ENCODE data around the gene COPS6. TPM values are rescaled to one million over a fixed set of nuclear protein-coding genes. Genes with fewer than 3 reads are reported as not detected.

The COPS6 gene
- total RNA-seq, 2 experiments from 2014 or later = 79.0 to 83.9 TPM

- Mint-ChIP-seq H3K36me3 (ENCODE audit: low read depth) (peaks cover 47% of the 10 kb centered on the region), H3K27me3 (no peaks in the 10 kb centered on the region)
These were observed 7.7 kb upstream of the COPS6 start for GRCh38 chr7:100080907-100081534.

GRCh38 chr7:100081535-100082102 is 7.2 kb upstream of the COPS6 start, which contains the start of gene ZNF3:
TSS of gene ZNF3 (minus strand) at chr7:100081723. CDS start at chr7:100077357, 4,366 bp downstream.
- peak within 1 kb of the TSS; percentile 75 to 80 for H3K27ac ChIP-seq (ENCODE audit: low read depth in 1 of 2, low read length in 2 of 2)
- intact Hi-C loops (cut with DNase I, micrococcal nuclease) = loop anchor here (1.0 to 10.0 kb wide), 14 partner anchors 17 to 937 kb away; partner anchors contain the start of genes ZKSCAN1 (in 2 of the 2), ZSCAN21 (in 2 of the 2), AP4M1 (in 1 of the 2) and CNPY4 (in 1 of the 2)
- ATAC-seq (ENCODE audit: poor library complexity) (peak; percentile 85), DNase-seq (peak; percentile 92 to 99 (median 96))
- peaks cover 24% of the 10 kb centered on the region for H3K36me3 ChIP-seq (ENCODE audit: insufficient read depth, low read length)
- peaks cover 41% of the 10 kb centered on the region for H3K36me3 Mint-ChIP-seq (ENCODE audit: low read depth)
- ChIA-PET CTCF (interaction anchor here (0.8 to 3.1 kb wide), 6 partner anchors 8 to 136 kb away, joined by 3 to 14 read pairs (median 4); partner anchors contain the start of genes AP4M1, MCM7 and ZKSCAN1), POLR2A (interaction anchor here (1.0 to 2.5 kb wide), 7 partner anchors 10 to 162 kb away, joined by 3 to 9 read pairs (median 5); partner anchors contain the start of genes MBLAC1, MCM7, TRIM4 and ZSCAN21)
- peak within 1 kb of the TSS; percentile 83 for H3K27ac Mint-ChIP-seq
- no peaks in the 10 kb centered on the region for H3K27me3 ChIP-seq (ENCODE audit: control insufficient read depth in 1 of 2, insufficient read depth in 2 of 2, low read length in 2 of 2)
- H3K9me3 ChIP-seq (ENCODE audit: control insufficient read depth in 1 of 2, insufficient read depth in 1 of 2, low read length in 2 of 2) = no peaks in the 10 kb centered on the region
- H3K4me3 Mint-ChIP-seq = peak within 1 kb of the TSS; percentile 90
- H3K27me3 Mint-ChIP-seq = no peaks in the 10 kb centered on the region
- peaks cover 39% of the 10 kb centered on the region for H3K4me1 Mint-ChIP-seq (ENCODE audit: low read depth)
- no peaks in the 10 kb centered on the region for H3K9me3 Mint-ChIP-seq
- H3K4me3 ChIP-seq (ENCODE audit: low read length) = peak within 1 kb of the TSS; percentile 84
- H3K4me1 ChIP-seq (ENCODE audit: insufficient read depth, low read length) = peaks cover 36% of the 10 kb centered on the region
- peak; percentile 96 for TF ChIP-seq CTCF (IDR thresholded peaks at IDR 0.05)

More at GRCh38 chr7:100080907-100081534, 7.7 kb upstream of the COPS6 start:
- DNase-seq = no peak
- Histone ChIP-seq H3K27me3 (ENCODE audit: control insufficient read depth in 1 of 2, insufficient read depth in 2 of 2, low read length in 2 of 2) (no peaks in the 10 kb centered on the region), H3K4me1 (ENCODE audit: insufficient read depth, low read length) (peaks cover 36% of the 10 kb centered on the region), H3K9me3 (ENCODE audit: control insufficient read depth in 1 of 2, insufficient read depth in 1 of 2, low read length in 2 of 2) (no peaks in the 10 kb centered on the region), H3K27ac (ENCODE audit: low read depth in 1 of 2, low read length in 2 of 2) (peak overlapping the region; percentile 75 to 80), H3K36me3 (ENCODE audit: insufficient read depth, low read length) (peaks cover 29% of the 10 kb centered on the region), H3K4me3 (ENCODE audit: low read length) (peak overlapping the region; percentile 84)
- Mint-ChIP-seq H3K27ac (peak overlapping the region; percentile 83), H3K9me3 (no peaks in the 10 kb centered on the region), H3K4me3 (peak overlapping the region; percentile 87), H3K4me1 (ENCODE audit: low read depth) (peaks cover 39% of the 10 kb centered on the region)
- POLR2A ChIA-PET = interaction anchor here (1.2 to 2.5 kb wide), 4 partner anchors 9 to 161 kb away, joined by 3 to 6 read pairs (median 5); partner anchors contain the start of genes MCM7, TRIM4 and ZSCAN21
- TF ChIP-seq CTCF (IDR thresholded peaks at IDR 0.05) = no peak
- peak; percentile 7 for ATAC-seq (ENCODE audit: poor library complexity)
- intact Hi-C loops (cut with DNase I, micrococcal nuclease) = loop anchor here (1.0 to 10.0 kb wide), 13 partner anchors 20 to 936 kb away; partner anchors contain the start of genes ZKSCAN1 (in 2 of the 2), ZSCAN21 (in 2 of the 2), AP4M1 (in 1 of the 2) and CNPY4 (in 1 of the 2)
- CTCF ChIA-PET = interaction anchor here (0.8 to 1.5 kb wide), 3 partner anchors 9 to 137 kb away, joined by 3 to 4 read pairs (median 3); partner anchors contain the start of gene ZKSCAN1

- no peaks in the 10 kb centered on the region for H3K9me3 ChIP-seq (ENCODE audit: control insufficient read depth in 1 of 2, insufficient read depth in 1 of 2, low read length in 2 of 2)
- ChIA-PET POLR2A (interaction anchor here (1.0 to 2.5 kb wide), 7 partner anchors 18 to 85 kb away, joined by 3 to 9 read pairs (median 6); partner anchors contain the start of genes LAMTOR4, MBLAC1, MCM7 and ZSCAN21), CTCF (interaction anchor here (0.8 to 3.1 kb wide), 3 partner anchors 18 to 50 kb away, joined by 3 to 14 read pairs (median 5); partner anchors contain the start of genes AP4M1 and MCM7)
- no peak overlapping the region for H3K27ac ChIP-seq (ENCODE audit: low read depth in 1 of 2, low read length in 2 of 2)
- no peaks in the 10 kb centered on the region for H3K27me3 ChIP-seq (ENCODE audit: control insufficient read depth in 1 of 2, insufficient read depth in 2 of 2, low read length in 2 of 2)
- no peak overlapping the region for H3K4me3 ChIP-seq (ENCODE audit: low read length)
- peaks cover 39% of the 10 kb centered on the region for H3K4me1 ChIP-seq (ENCODE audit: insufficient read depth, low read length)
- peaks cover 14% of the 10 kb centered on the region for H3K36me3 ChIP-seq (ENCODE audit: insufficient read depth, low read length)
- Mint-ChIP-seq H3K27ac (peak overlapping the region; percentile 83), H3K4me3 (peak overlapping the region; percentile 87), H3K9me3 (no peaks in the 10 kb centered on the region), H3K27me3 (no peaks in the 10 kb centered on the region), H3K36me3 (ENCODE audit: low read depth) (peaks cover 33% of the 10 kb centered on the region), H3K4me1 (ENCODE audit: low read depth) (peaks cover 39% of the 10 kb centered on the region)
- intact Hi-C loops (cut with DNase I, micrococcal nuclease) = loop anchor here (2.0 to 10.0 kb wide), 7 partner anchors 16 to 938 kb away; partner anchors contain the start of genes SMURF1 (in 1 of the 2), TRIM4 (in 1 of the 2), ZKSCAN1 (in 1 of the 2) and ZSCAN21 (in 1 of the 2)
- ATAC-seq (ENCODE audit: poor library complexity) = peak; percentile 6
- TF ChIP-seq CTCF (IDR thresholded peaks at IDR 0.05) = no peak
- no peak for DNase-seq
These were observed 5.8 kb upstream of the COPS6 start for GRCh38 chr7:100082978-100083377.

Measured in CD4-positive, alpha-beta T cell (primary cell).